ENCODE measurements around the gene ACOD1.
"Not testable (repeated sequence)": the region's sequence is repeated elsewhere in the genome, so short reads cannot be mapped to it uniquely, and the experiment has no call there.

Gene ACOD1

DNA sequence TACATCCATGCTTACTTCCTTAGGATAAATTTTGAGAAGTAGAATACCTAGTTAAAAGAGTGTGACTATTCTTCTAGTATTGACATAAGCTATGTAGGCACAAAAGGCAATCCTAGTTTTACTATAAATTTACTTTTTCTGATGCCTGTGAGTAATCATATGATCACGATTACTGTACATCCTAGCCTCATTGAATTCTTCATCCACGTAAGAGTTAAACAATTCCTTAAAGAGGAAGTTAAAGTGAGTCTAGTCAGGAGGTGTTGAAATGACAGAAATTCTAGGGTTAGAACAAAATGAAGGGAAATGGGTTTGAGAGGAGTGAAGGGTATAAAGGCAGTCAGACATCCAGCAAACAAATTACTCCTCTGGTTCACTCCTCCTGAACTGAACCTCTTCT is at the start of gene ACOD1:
TSS of gene ACOD1 (plus strand) at position 363 of the 400 bp plus-strand sequence. CDS start 48 bp downstream, outside the sequence.
- DNase-seq: peak; percentile 89

DNA sequence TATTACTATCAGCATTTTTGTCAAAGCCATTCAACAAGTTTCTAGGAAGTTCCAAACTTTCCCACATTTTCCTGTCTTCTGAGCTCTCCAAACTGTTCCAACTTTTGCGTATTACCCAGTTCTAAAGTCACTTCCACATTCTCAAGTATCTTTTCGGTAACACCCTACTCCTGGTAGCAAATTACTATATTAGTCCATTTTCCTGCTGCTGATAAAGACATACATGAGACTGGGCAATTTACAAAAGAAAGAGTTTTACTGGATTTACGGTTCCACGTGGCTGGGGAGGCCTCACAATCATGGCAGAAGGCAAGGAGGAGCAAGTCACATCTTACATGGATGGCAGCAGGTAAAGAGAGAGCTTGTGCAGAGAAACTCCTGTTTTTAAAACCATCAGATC is 49.2 kb upstream of the ACOD1 start:
- not testable (repeated sequence) for DNase-seq

DNA sequence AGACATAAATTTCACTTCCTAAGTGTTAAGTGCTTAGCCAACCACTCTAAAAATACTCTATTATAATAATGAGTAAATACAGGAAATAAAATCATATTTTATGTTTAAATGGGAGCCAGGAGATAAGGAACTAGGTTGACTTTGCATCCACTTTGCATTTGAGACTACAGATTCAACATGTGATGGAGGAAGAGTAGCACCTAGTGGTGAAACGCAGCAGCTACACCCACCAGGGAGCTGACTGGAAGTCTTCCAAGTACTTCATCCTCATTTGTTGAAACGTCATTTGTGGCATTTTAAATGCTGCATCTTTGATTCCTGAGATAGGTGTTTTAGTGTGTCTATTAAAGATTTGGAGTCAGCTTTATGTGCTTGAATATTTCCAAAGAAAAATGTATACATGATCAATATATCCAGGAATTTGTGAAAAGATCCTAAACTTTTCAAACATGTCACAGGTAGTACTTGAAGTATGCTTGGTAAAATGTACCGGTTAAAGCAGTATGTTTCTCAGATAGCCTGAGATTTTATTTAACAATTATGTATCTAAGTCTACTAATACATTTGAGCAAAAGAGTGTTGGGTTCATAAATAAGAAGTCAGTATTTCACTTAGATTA is 44.7 kb upstream of the ACOD1 start:
- DNase-seq: peak; percentile 88

DNA sequence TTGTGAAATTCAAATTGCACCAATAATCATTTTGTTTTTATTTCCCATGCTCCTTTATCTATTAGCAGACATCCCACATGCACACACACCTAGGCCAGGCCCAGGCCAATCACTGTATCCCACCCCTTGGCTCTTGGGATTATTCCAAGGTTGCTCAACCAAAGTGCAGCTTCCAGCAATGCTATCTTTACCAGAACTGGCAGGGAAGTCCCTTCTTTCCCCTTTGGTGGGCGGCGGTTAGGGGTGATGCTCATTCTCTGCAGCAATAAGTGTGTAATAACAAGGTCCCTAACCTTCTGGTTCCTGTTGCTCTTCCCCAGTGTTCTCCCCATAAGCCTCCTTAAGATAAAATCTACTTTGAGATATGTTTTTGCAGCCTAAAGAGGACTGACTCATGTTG is 43.8 kb upstream of the ACOD1 start:
- DNase-seq: peak; percentile 75

DNA sequence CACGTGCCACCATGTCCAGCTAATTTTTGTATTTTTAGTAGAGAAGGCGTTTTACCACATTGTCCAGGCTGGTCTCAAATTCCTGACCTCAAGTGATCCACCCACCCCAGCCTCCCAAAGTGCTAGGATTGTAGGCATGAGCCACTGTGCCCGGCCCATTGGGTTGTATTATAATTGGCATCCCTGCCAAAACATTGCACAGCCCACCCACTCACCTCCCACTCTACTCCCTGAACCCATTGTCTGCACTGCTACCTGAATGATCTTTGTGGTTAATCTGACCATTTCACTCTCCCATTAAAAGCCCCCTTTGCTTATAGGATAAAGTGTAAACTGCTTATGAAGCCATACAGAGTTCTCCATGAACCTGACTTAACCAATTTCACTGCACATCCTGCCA is 35.8 kb upstream of the ACOD1 start:
- DNase-seq: no peak

DNA sequence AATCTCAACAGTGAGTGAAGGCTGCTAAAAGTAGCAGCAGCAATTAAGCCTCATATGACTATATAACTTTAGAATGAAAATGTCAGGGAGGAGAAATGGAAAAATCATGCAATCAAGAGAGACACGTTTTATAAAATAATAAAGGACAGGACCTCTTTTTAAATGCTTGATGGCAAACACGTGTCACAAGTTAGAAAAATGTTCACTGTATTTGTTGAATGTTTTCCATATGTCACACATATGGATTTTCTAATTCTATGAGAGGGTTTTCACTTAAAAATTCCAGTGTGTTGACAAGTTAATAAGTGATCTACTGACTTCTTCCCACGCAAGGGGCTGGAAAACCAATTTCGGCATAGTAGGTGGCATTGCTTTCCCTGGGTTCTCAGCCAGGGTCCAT is 34.4 kb upstream of the ACOD1 start:
- no peak for DNase-seq

DNA sequence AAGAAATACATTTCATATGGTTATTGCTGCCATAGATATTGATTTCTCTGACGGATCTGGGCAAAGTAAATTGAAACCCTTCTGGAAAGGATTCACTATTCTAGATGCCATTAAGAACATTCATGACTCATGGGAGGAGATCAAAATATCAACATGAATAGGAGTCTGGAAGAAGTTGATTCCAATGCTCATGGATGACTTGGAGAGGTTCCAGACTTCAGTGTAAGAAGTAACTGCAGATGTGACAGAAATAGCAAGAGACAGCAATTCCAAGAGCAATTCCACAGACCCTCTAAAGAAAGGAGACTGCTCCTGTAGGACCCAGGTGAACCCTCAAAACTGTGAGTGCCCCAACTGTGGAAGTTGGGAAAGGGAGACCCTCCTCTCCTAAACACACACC is 31.2 kb upstream of the ACOD1 start:
- no peak for DNase-seq

DNA sequence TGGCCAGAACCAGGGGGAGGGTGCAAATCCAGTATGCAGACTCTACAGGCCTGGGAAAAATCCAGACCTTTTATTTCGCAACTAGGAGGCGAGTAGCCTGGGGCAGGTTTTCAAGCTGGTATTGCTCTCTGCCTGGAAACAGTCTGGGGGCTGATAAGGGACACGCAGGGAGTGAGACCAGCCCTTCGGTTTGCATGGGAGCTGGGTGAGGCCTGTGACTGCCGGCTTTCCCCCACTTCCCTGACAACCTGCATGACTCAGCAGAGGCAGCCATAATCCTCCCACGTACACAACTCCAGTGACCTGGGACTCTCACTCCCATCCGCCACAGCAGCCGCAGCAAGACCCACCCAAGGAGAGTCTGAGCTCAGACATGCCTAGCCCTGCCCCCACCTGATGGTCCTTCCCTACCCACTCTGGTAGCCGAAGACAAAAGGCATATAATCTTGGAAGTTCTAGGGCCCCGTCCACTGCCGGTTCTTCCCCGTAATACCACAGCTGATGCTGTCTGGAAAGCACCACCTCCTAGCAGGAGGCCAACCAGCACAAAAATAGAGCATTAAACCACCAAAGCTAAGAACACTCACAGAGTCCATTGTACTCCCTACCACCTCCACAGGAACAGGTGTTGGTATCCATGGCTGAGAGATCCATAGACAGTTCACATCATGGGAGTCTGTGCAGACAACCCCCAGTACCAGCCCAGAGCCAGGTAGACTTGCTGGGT is 30.4 kb upstream of the ACOD1 start:
- not testable (repeated sequence) for DNase-seq

DNA sequence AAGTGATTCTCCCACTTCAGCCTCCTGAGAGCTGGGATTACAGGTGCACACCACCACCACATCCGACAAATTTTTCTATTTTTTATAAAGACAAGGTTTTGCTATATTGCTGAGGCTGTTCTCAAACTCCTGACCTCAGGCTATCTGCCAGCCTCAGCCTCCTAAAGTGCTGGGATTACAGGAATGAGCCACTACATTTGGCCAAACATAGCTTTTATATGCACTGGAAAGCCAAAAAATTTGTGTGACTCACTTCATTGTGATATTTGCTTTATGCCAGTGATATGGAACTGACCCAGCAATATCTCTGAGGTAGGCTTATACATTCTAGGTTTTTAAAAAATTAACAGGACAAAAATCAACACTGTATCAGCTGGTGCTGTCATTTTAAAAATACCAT is 26.8 kb upstream of the ACOD1 start:
- DNase-seq: no peak

DNA sequence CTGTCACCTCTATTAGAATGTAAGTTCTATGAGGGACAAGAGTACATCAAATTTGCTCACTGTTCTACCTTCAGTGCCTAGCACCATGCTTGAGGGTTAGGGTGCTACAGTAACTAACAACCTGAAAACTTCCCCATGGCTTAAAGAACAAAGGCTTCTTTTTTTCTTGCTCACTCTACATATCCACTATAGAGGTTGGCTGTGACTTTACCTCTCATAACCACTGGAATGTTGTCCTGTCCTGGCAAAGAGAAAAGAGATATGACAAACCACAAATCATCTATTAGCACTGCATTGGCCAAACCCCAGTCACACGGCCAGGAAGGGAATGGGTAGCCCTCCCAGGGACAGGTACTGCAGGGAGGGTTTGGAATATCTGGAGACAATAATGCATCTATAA is 23.2 kb upstream of the ACOD1 start:
- no peak for DNase-seq

DNA sequence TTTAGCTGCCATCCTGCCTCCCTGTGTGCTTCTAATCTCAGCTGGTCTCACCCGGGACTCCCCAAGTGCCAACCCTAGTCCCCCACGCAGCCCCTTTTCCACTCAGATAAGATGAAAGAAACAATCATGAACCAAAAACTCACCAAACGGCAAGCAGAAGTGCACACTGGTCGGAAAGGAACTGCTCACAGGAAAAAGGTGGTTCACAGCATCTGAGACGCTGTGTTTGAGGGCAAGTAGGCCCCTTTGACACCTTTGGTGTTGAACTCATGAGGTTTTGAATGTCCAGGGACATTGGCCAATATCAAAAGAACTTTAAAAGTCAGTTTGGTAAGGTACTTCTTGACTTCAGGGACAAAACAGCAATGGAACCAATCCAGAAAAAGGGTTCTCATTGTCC is 20.4 kb upstream of the ACOD1 start:
- no peak for DNase-seq

DNA sequence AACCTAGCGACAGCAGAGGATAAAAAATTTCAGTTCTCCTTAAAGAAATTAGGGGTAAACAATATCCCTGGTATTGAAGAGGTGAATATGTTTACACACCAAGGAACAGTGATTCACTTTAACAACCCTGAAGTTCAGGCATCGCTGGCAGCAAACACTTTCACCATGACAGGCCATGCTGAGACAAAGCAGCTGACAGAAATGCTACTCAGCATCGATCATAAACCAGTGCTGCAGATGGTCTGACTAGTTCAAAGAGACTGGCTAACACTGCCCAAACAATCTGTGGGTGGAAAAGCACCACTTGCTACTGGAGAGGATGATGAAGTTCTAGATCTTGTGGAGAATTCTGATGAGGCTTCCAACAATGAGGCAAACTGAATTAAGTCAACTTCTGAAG is 19.9 kb upstream of the ACOD1 start:
- DNase-seq: no peak

DNA sequence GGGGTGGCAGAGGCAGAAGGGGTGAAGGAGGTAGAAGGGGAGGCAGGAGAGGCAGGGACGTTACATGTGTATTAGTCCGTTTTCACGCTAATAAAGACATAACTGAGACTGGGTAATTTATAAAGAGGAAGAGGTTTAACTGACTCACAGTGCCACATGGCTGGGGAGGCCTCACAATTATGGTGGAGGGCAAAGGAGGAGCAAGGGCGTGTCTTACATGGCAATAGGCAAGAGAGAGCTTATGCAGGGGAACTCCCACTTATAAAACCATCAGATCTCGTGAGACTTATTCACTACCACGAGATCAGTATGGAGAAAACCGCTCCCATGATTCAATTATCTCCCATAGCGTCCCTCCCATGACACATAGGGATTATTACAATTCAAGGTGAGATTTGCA is 19.0 kb upstream of the ACOD1 start:
- DNase-seq: peak; percentile 36

DNA sequence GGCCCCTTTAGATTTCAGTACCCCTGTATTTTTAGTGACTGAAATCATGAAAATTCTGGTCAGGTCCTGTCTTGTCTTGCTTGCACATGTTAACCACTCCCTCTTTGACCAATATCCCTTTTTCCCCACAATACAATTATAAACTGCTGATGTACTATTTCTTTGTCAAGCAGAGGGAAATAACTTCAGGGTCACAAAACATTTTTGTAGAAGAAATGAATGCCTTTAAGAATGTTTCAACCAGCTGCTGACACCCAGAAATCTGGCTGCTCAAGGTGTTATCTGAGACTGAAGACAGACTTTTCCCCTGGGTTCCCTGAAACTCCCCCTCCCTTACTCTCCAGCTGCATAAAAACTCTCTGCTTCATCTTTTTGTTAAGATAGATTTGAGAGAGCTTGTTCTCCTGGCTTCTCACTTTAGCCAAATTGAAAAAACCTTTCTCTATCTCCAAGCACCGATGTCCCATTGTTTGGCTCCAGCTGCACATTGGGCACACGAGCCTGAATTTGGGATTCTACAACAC is 18.4 kb upstream of the ACOD1 start:
- no peak for DNase-seq

DNA sequence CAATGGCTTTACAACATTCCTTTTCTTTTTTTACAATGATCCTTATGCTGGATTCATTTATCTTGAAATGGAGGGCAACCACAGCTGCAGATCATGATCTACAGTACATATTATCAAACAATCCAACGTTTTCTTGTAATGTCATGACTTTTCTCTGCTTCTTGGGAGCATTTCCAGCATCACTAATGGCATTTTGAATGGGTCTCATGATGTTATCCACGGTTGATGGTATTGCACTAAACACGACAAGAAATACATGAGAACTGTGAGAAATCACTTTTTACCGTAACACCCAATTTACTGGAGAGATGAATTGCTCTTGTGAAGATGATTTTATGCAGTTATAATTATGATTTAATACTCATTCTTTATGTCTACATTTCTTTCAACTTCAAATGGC is 16.2 kb upstream of the ACOD1 start:
- no peak for DNase-seq

DNA sequence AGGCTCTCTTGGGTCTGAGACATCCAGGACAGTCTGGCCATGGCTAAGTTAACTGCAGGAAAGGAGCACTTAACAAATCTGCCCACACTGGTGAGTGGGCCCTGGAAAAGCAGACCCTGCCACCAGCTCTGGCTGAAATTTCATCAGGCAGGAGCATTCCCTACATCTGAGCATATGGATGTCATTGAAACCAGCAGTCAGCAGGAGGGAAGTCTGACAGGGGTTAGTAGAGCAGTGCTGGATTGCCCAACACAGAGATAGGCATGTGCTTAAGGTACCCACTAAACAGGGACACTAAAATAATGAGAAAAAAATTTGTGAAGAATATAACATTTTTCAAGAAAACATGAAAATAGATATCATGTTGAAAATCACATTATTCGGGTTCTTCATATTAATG is 13.6 kb upstream of the ACOD1 start:
- DNase-seq: no peak

DNA sequence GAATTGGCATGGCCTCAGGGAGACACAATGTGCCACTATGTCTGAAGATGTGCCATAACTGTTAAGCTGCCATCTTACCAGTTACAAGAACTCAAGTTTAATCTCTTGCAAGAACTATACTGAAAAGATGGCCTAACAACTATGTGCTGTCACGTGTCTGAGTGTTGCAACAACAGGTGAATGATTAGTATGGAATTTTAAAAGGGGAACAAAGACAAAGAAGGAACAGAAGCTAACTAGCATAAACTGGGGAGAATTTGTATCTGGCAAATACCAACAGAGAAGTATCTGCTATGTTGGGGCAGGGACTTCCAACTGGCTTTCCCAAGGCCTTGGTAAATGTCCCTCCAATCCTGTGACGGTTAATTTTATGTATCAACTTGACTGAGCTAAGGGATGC is 11.5 kb upstream of the ACOD1 start:
- DNase-seq: peak; percentile 66

DNA sequence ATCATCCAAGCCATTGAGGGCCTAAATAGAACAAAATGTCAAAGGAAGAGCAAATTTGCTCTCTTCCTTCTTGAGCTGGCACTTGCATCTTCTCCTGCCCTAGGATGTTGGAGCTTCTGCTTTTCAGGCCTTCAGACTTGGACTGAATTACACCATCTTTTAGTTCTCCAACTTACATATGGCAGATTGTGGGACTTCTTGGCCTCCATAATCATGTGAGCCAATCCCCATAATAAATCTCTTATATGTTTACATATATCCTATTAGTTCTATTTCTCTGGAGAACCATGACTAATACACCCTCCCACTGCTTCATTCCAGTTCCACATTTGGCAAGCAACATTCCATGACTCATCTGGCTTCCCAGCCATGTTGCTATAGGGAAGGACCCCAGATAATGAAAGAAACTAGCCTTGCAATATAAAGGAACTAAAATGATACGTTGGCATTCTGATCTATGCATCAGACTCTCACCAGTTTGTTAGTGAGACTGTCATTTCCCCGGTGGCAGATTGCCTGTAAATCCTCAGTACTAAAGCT is 11.0 kb upstream of the ACOD1 start:
- peak; percentile 99 for DNase-seq

DNA sequence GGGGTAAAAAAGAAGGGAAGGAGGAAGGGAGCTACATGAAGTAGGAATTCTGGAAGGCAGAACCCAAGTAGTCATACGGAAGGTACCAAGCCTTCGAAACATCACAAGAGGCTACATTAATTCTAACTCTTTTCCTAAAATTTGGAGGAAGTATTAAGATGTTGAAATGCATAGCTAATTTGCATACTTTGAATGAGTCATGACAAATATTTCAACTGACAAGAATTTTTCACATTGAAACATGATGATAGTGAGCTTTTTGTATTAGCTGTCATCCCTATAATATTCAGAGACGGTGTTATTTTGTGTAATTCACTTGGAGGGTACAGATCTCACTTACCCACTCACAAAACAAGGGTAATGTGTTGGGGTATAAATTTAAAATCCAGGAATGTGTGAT is 9.1 kb upstream of the ACOD1 start:
- DNase-seq: peak; percentile 89

DNA sequence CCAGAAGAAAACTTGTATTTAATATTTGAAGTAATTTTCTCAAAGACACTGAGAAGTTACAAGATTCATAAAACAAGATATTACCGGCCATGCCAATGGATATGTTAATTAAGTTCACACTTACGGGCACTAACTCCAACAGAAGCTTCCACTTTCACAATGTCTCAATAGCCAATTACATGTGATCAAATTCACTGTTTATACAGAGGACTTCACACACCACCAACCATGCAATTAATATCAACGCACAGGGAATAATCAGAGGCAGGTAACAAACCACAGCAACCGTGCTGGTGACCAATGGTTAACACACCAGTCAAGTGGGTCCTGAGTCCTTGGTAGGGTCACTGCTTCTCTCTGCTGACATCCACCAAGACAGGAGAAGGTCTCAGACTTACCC is 5.9 kb upstream of the ACOD1 start:
- DNase-seq: peak; percentile 43

DNA sequence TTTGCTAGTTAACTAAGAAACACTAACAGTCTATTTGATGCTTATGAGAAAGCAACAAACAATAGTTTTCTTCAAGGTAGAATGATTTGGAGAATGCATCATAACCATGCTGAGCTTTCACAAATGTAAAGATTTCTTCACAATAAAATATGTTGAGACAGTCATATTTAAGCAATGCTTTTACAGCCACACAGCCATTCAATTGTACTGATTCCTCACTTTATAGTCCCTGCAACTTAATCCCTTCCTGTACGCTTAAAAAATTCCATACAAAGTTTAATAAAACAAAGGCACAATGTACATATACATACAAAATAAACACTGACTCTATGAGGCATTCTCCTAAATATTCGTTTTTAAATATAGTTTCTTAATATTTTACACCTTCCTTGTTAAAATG is 4.7 kb upstream of the ACOD1 start:
- peak; percentile 23 for DNase-seq

DNA sequence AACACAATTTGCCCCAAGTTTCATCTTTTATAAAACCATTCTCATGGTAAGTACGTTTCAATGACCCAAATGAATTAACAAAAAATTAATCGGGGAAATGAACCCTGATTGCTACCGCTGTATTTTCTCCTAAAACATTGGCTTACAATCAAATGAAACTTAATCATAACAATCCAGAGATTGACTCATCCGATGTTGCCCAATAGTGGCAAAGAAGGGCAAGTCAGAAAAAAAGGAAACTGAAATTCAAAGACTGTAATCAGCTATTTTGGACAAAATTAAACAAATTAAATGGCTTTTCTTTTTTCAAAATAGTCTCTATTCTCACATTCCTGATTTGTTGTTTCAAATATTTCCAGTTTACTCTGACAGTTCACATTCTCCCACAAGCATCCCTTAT is 3.9 kb upstream of the ACOD1 start:
- DNase-seq: peak; percentile 93

DNA sequence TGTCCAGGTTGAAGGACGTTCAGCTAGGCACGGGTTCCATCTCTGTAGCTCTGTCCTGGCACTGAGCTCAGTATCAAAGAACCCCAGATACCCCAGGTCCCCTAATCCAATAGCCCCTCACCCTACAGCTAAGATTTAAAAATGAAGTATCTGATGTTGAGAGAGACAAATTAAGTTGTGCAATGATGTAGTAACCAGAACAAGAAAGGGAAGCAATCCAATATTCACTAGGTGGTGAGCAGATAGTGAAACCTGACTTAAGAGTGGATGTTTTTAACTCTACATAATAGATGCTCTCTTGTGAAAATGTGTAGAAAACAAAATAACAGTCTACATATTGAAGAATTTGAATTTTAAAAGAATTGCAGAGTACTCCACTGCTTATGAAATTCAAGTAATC is 1.8 kb downstream of the ACOD1 start:
- peak; percentile 69 for DNase-seq

DNA sequence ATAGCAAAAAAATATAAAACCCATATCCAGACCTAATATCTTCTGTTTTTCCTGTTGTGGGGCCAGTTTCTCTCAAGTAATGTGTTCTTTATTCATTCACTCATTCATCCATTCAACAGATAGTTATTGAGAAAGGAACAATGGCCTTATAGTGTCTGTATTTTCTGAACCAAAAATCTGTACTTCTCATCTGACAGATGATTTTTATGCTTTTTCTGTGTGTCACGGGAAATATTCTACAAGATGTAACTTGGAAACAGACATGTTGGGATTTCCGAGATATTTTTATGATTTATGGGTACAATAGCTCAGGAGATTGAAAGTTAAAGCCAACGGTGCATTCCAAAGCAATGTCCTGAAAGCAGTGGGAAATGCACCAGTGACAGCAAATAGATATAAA is 5.7 kb downstream of the ACOD1 start:
- DNase-seq: no peak

Measured in inflammatory macrophage treated with lipopolysaccharide for 4 hours (primary cell).